Cardiac fibroblast (primary cell): ENCODE measurements around the gene NIPBL.
"Not testable (repeated sequence)": the region's sequence is repeated elsewhere in the genome, so short reads cannot be mapped to it uniquely, and the experiment has no call there.

Experiments
- DNase-seq, 2 donors: peaks; one replicate each; pipeline versions ENCODE4 v3.0.0 to v3.0.0-alpha.2; 2010; ENCODE audit warnings: low read depth in 2 of 2
- H3K4me3 ChIP-seq, 2 donors: replicated peaks in 1 of 2; 1 replicate in 1 of 2; 2 replicates in 1 of 2; pipeline ENCODE4 v1.5.1; 2011; ENCODE audit warnings: low read depth in 2 of 2, low read length in 2 of 2, mild to moderate bottlenecking in 2 of 2, moderate library complexity in 1 of 2
- CTCF ChIP-seq: IDR thresholded peaks from one replicate; pipeline ENCODE4 v1.5.1; 2011; ENCODE audit warnings: low read depth, mild to moderate bottlenecking, low read length, inconsistent platforms

Gene NIPBL

DNA sequence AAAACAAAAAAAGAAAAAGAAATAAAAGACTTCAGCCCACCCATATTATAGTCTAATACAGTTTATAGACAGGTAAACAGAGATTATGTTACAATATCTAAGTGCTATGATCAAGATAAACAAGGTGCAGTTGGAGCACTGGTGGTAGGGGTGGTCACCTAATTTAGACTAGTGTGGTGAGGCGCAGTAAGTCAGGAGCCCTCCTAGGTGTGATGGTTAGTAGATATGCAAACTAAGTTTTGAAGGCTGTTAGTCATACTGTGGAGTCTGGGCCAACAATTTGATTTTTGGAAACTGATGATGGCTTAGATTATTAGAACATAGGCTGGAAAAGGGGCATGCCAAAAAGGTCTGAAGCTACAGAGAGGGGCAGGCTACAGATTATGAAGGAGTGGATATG is 14.7 kb downstream of the NIPBL start:
- DNase-seq: no peak
- TF ChIP-seq CTCF: no peak
- H3K4me3 ChIP-seq: no peak overlapping the region

DNA sequence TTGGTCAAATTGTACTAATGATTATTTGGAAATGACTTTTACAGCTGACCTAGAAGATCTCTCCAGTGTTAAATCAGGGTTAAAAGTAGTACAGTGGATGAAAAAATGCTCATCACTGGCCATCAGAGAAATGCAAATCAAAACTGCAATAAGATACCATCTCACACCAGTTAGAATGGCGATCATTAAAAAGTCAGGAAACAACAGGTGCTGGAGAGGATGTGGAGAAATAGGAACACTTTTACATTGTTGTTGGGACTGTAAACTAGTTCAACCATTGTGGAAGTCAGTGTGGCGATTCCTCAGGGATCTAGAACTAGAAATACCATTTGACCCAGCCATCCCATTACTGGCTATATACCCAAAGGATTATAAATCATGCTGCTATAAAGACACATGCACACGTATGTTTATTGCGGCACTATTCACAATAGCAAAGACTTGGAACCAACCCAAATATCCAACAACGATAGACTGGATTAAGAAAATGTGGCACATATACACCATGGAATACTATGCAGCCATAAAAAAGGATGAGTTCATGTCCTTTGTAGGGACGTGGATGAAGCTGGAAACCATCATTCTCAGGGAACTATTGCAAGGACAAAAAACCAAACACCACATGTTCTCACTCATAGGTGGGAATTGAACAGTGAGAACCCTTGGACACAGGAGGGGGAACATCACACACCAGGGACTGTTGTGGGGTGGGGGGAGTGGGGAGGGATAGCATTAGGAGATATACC is 15.7 kb downstream of the NIPBL start:
- DNase-seq, H3K4me3 ChIP-seq: not testable (repeated sequence)

DNA sequence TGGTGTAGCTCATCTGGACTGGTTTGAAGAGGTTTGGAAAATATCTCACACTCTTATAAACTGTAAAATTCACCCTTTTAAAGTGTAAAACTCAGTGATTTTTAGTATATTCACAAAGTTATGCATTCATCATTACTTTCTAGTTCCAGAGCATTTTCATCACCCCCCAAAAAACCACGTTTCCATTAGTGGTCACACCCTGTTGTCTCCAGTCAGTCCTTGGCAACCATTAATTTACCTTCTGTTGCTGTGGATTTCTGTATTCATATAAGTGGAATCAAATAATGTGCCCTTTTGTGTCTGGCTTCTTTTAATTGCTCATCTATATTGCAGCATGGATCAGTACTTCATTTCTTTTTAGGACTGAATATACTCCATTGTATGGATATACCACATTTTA is 18.4 kb downstream of the NIPBL start:
- TF ChIP-seq CTCF: no peak
- no peak for DNase-seq
- no peak overlapping the region for H3K4me3 ChIP-seq

- no peak for DNase-seq
- no peak for TF ChIP-seq CTCF
- no peak overlapping the region for H3K4me3 ChIP-seq
Measured at GRCh38 chr5:36896476-36896875, 19.9 kb downstream of the NIPBL start.

DNA sequence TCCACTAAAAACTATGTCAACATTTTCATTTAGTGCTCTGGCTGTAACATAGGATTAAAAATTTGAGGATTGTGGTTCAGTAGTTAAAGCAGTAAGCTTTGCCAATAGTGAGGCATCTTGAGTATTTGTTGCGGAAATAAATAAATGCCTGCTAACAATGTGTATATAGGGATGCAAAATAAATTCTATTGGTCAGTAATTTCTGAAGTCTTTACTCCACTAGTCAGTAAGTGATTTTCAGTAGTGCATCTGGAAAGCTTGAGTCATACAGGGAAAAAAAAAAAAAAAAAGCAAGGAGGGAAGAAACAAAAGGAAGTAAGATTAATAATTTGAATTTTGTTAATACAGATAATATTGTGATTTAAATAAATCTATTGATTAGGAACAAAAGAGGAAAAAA is 21.0 kb downstream of the NIPBL start:
- DNase-seq: peak; percentile 42 to 61

DNA sequence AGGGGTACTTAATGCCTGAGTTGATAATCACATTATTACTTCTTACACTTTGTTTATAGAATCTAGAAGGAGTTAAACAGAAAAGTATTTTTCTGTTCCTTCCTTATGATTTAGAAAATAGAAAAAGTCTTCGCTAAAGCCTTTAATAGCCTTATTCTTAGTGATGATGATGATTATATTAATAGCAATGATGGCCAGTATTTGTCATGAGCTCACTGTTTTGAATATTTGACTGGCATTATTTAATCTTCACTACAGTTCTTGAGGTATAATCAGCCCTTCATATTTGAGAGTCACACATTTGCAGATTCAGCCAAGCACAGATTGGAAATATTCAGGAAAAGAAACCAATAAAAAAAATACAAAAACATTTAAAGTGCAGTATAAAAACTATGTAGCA is 23.3 kb downstream of the NIPBL start:
- no peak overlapping the region for H3K4me3 ChIP-seq
- DNase-seq: no peak
- no peak for TF ChIP-seq CTCF

More for the DNA sequence above, 21.0 kb downstream of the NIPBL start:
- H3K4me3 ChIP-seq: no peak overlapping the region
- no peak for TF ChIP-seq CTCF

DNA sequence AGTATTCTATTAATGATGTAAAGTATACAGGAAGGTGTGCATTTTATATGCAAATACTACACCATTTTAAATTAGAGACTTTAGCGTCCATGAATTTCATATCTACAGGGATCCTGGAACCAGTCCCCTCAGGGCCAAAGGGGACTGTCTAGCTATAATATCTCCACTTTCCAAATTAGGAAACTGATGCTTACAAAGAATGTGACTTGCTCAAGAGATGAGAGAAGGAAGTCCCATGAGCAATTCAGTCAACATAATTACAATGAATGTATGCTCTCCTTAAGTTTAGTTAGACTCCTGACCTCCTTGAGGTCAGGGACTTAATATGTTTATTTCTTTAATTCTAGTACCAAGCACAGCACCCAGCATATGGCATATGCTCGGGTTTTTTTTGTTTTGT is 23.7 kb downstream of the NIPBL start:
- DNase-seq: peak in 1 of 2 donors; percentile 23
- no peak for TF ChIP-seq CTCF
- H3K4me3 ChIP-seq: no peak overlapping the region

GRCh38 chr5:36901077-36901476 is 24.5 kb downstream of the NIPBL start:
- not testable (repeated sequence) for DNase-seq, H3K4me3 ChIP-seq
